HepG2 (cell line): Measurements from ENCODE around the gene TPRX1. TPM values are rescaled to one million over a fixed set of nuclear protein-coding genes. Genes with fewer than 3 reads are reported as not detected.
A peak's percentile ranks its signal among the peaks of the same experiment; 100 is the strongest.

Source experiments
- ARID4A ChIP-seq: sonication (generic); formaldehyde crosslinking; IDR thresholded peaks from 2 replicates; pipeline ENCODE4 v1.5.0; 2020; ENCODE audit warnings: mild to moderate bottlenecking, missing genetic modification reagents, borderline replicate concordance
- CBFB ChIP-seq: sonication (generic); formaldehyde crosslinking; IDR thresholded peaks from 2 replicates; pipeline ENCODE4 v1.4.0; 2020; ENCODE audit warnings: missing genetic modification reagents
- DNMT3B ChIP-seq: conservative IDR thresholded peaks from 2 replicates; pipeline ENCODE4 v1.6.1; 2016; ENCODE audit warnings: missing biosample characterization, control low read depth
- EED ChIP-seq: sonication (generic); formaldehyde crosslinking; IDR thresholded peaks from 2 replicates; pipeline ENCODE4 v1.5.0; 2020; ENCODE audit warnings: mild to moderate bottlenecking, missing genetic modification reagents
- HMGXB4 ChIP-seq, 2 experiments: sonication (generic) in 1 of 2; formaldehyde crosslinking in 1 of 2; IDR thresholded peaks; 2 replicates each; pipeline versions ENCODE4 v1.4.0 to v1.6.1; 2018 to 2020; ENCODE audit warnings: missing genetic modification reagents in 2 of 2, borderline replicate concordance in 1 of 2, low read depth in 1 of 2, mild to moderate bottlenecking in 1 of 2, missing biosample characterization in 1 of 2
- HNRNPL ChIP-seq: fragments of 200-400 bp; formaldehyde crosslinking; IDR thresholded peaks from 2 replicates; pipeline ENCODE4 v1.6.1; 2017; ENCODE audit warnings: mild to moderate bottlenecking, low read depth, low read length
- SRSF9 ChIP-seq: fragments of 200-400 bp; formaldehyde crosslinking; IDR thresholded peaks from 2 replicates; pipeline ENCODE4 v1.6.1; 2018; ENCODE audit warnings: borderline replicate concordance, mild to moderate bottlenecking, low read depth, low read length; ENCODE audit not compliant: insufficient read depth, poor library complexity, severe bottlenecking
- TAF15 ChIP-seq: fragments of 200-400 bp; formaldehyde crosslinking; IDR thresholded peaks from one replicate; pipeline ENCODE4 v1.6.1; 2018; ENCODE audit warnings: mild to moderate bottlenecking, low read depth, low read length; ENCODE audit not compliant: poor library complexity, severe bottlenecking
- TEAD3 ChIP-seq: optimal IDR thresholded peaks from 2 replicates; pipeline ENCODE3; 2016; ENCODE audit warnings: borderline replicate concordance
- ZNF142 ChIP-seq: sonication (generic); formaldehyde crosslinking; IDR thresholded peaks from 2 replicates; pipeline ENCODE4 v1.4.0; 2020; ENCODE audit warnings: missing genetic modification reagents
- ZNF234 ChIP-seq: sonication (generic); formaldehyde crosslinking; conservative IDR thresholded peaks from 2 replicates; pipeline ENCODE4 v1.5.1; 2020; ENCODE audit warnings: mild to moderate bottlenecking, missing genetic modification reagents
- ZNF430 ChIP-seq: sonication (generic); formaldehyde crosslinking; IDR thresholded peaks from 2 replicates; pipeline ENCODE4 v1.9.0; 2021; ENCODE audit warnings: mild to moderate bottlenecking, missing genetic modification reagents
- ZNF550 ChIP-seq: sonication (generic); formaldehyde crosslinking; IDR thresholded peaks from 2 replicates; pipeline ENCODE4 v1.4.0; 2020; ENCODE audit warnings: mild to moderate bottlenecking, missing genetic modification reagents, borderline replicate concordance
- ZNF660 ChIP-seq: sonication (generic); formaldehyde crosslinking; IDR thresholded peaks from 2 replicates; pipeline ENCODE4 v1.5.1; 2020; ENCODE audit warnings: mild to moderate bottlenecking, low read depth, missing genetic modification reagents, borderline replicate concordance
- ZNF678 ChIP-seq: sonication (generic); formaldehyde crosslinking; IDR thresholded peaks from 2 replicates; pipeline ENCODE4 v1.4.0; 2020; ENCODE audit warnings: mild to moderate bottlenecking, missing genetic modification reagents
- polyA plus RNA-seq, 8 experiments: library from polyadenylated mRNA; depleted of rRNA in 3 of 8; stranded (reverse) in 7 of 8; unstranded in 1 of 8; fragments of >200 nt; fragmentation: Illumina TruSeq in 4 of 8; extraction: Trizol in 4 of 8; gene quantifications; 2 replicates each; pipeline versions ENCODE4 v1.2.1 to v1.2.3, GENCODE V29; 2011 to 2016; ENCODE audit warnings: low read depth in 4 of 8, missing spikeins in 1 of 8, mixed read lengths in 1 of 8; ENCODE audit not compliant: insufficient read depth in 1 of 8
- total RNA-seq, 5 experiments: library from RNA; depleted of rRNA; stranded (reverse); fragments of >200 nt; fragmentation: Illumina TruSeq; extraction: Trizol; gene quantifications; 2 replicates each; pipeline ENCODE4 v1.2.3, GENCODE V29; 2016; ENCODE audit warnings: low read depth in 1 of 5

Gene TPRX1
- total and polyA plus RNA-seq, 2 of the 13 experiments (the other 11 are each of a cell fraction or from before 2014, with no cell fraction given) = not detected

- TF ChIP-seq SRSF9 (no peak), ZNF550 (no peak; the same call in 1 of the 2 replicates), HMGXB4 (CRISPR knock-in tag; IDR thresholded peaks at IDR 0.05; ENCODE audit: borderline replicate concordance in 1 of 2, low read depth in 1 of 2) (peak in 1 of 2 experiments; percentile 75; a peak in 2 of 4 replicates), CBFB (CRISPR knock-in tag) (no peak; the same call in none of the 2 replicates), EED (CRISPR knock-in tag) (no peak), TEAD3 (peak; percentile 8), ARID4A (peak; percentile 71; the same call in 1 of the 2 replicates), HNRNPL (no peak), ZNF678 (CRISPR knock-in tag) (no peak), DNMT3B (no peak; the same call in 1 of the 2 replicates), ZNF430 (CRISPR knock-in tag) (peak; percentile 78), TAF15 (no peak), ZNF234 (CRISPR knock-in tag) (no peak), ZNF142 (no peak), ZNF660 (CRISPR knock-in tag) (no peak)
Measured at GRCh38 chr19:47778049-47778953, 26.1 kb downstream of the TPRX1 start, which contains the start of gene SELENOW (continued).
